ENCODE data around the gene ITGA1.

Gene ITGA1

DNA sequence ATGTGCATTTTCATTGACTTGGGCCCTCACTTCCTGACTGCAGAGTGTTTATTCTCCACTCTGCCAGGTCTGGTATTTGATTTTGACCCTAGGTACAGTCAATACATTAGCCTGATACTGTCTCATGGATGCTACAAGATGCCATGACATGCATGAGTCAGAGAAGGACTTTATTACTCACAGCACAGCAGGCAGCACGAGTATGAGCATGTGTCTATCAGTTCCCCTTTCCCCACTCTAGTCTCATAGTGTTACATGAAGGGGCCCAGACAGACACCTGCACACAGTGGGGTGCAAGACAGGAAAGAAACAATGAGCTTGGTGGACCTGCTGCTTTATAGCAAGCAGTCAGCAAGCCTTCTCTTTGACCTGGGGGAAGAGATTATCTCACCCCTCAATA is 221.0 kb downstream of the ITGA1 start:
- DNase-seq = no peak

Measured in NCI-H345 (cell line).